ENCODE results near the gene CSNK1D.
"Not testable (repeated sequence)": the region's sequence is repeated elsewhere in the genome, so short reads cannot be mapped to it uniquely, and the experiment has no call there.

CSNK1D gene

GRCh38 chr17:82275326-82275725 is 1.8 kb upstream of the CSNK1D start:
- DNase-seq, result no peak

- DNase-seq, result no peak
Measured at GRCh38 chr17:82274134-82275020, 877 bp upstream of the CSNK1D start.

GRCh38 chr17:82272495-82273326 is 789 bp downstream of the CSNK1D start:
- peak in 17 of 56 donors; percentile 9 to 75 (median 51) for DNase-seq

- DNase-seq, result no peak
Measured at GRCh38 chr17:82271401-82271800, 2.1 kb downstream of the CSNK1D start.

- no peak for DNase-seq
Measured at GRCh38 chr17:82270651-82271050, 2.8 kb downstream of the CSNK1D start.

GRCh38 chr17:82269882-82270500 is 3.5 kb downstream of the CSNK1D start:
- DNase-seq, result no peak

- no peak for DNase-seq
Measured at GRCh38 chr17:82269138-82269881, 4.2 kb downstream of the CSNK1D start.

GRCh38 chr17:82267575-82268379 is 5.7 kb downstream of the CSNK1D start:
- DNase-seq, result peak; percentile 20 to 95 (median 80)

GRCh38 chr17:82266142-82266541 is 7.4 kb downstream of the CSNK1D start:
- DNase-seq, result no peak

GRCh38 chr17:82263641-82264040 is 9.9 kb downstream of the CSNK1D start:
- DNase-seq, result no peak

GRCh38 chr17:82262344-82262743 is 11.2 kb downstream of the CSNK1D start:
- no peak for DNase-seq

GRCh38 chr17:82259972-82260961 is 13.2 kb downstream of the CSNK1D start:
- not testable (repeated sequence) for DNase-seq

GRCh38 chr17:82258555-82258954 is 14.9 kb downstream of the CSNK1D start:
- DNase-seq, result no peak

- DNase-seq, result peak in 37 of 56 donors; percentile 13 to 82 (median 44)
Measured at GRCh38 chr17:82257473-82257872, 16.0 kb downstream of the CSNK1D start.

- no peak for DNase-seq
Measured at GRCh38 chr17:82256242-82256885, 17.1 kb downstream of the CSNK1D start.

- DNase-seq, result no peak
Measured at GRCh38 chr17:82255402-82255972, 18.0 kb downstream of the CSNK1D start.

GRCh38 chr17:82254746-82255145 is 18.8 kb downstream of the CSNK1D start:
- DNase-seq, result not testable (repeated sequence)

GRCh38 chr17:82254096-82254495 is 19.4 kb downstream of the CSNK1D start:
- DNase-seq, result not testable (repeated sequence)
